ENCODE data around the gene FSIP1.

The FSIP1 gene

GRCh38 chr15:39720621-39721611, 61.7 kb downstream of the FSIP1 start:
- DNase-seq (ENCODE audit: low read depth in 2 of 3, low spot score in 2 of 3), result no peak

GRCh38 chr15:39720081-39720480, 62.6 kb downstream of the FSIP1 start:
- no peak for DNase-seq (ENCODE audit: low read depth in 2 of 3, low spot score in 2 of 3)

- no peak for DNase-seq (ENCODE audit: low read depth in 2 of 3, low spot score in 2 of 3)
Observed at GRCh38 chr15:39719109-39719508, 63.5 kb downstream of the FSIP1 start.

- no peak for DNase-seq (ENCODE audit: low read depth in 2 of 3, low spot score in 2 of 3)
Observed at GRCh38 chr15:39717134-39717533, 65.5 kb downstream of the FSIP1 start.

- no peak for DNase-seq (ENCODE audit: low read depth in 2 of 3, low spot score in 2 of 3)
Observed at GRCh38 chr15:39714251-39714650, 68.4 kb downstream of the FSIP1 start.

GRCh38 chr15:39713846-39714245, 68.8 kb downstream of the FSIP1 start:
- no peak for DNase-seq (ENCODE audit: low read depth in 2 of 3, low spot score in 2 of 3)

GRCh38 chr15:39710681-39711080, 72.0 kb downstream of the FSIP1 start:
- no peak for DNase-seq (ENCODE audit: low read depth in 2 of 3, low spot score in 2 of 3)

- no peak for DNase-seq (ENCODE audit: low read depth in 2 of 3, low spot score in 2 of 3)
Observed at GRCh38 chr15:39709941-39710340, 72.7 kb downstream of the FSIP1 start.

GRCh38 chr15:39706206-39706605, 76.4 kb downstream of the FSIP1 start:
- DNase-seq (ENCODE audit: low read depth in 2 of 3, low spot score in 2 of 3), result no peak

GRCh38 chr15:39704689-39705088, 78.0 kb downstream of the FSIP1 start:
- no peak for DNase-seq (ENCODE audit: low read depth in 2 of 3, low spot score in 2 of 3)

- DNase-seq (ENCODE audit: low read depth in 2 of 3, low spot score in 2 of 3), result no peak
Observed at GRCh38 chr15:39704235-39704634, 78.4 kb downstream of the FSIP1 start.

- DNase-seq (ENCODE audit: low read depth in 2 of 3, low spot score in 2 of 3), result no peak
Observed at GRCh38 chr15:39701988-39702387, 80.7 kb downstream of the FSIP1 start.

- DNase-seq (ENCODE audit: low read depth in 2 of 3, low spot score in 2 of 3), result no peak
Observed at GRCh38 chr15:39700375-39700700, 82.3 kb downstream of the FSIP1 start.

GRCh38 chr15:39699516-39700374, 82.9 kb downstream of the FSIP1 start:
- DNase-seq (ENCODE audit: low read depth in 2 of 3, low spot score in 2 of 3), result no peak

GRCh38 chr15:39698444-39699390, 83.9 kb downstream of the FSIP1 start:
- DNase-seq (ENCODE audit: low read depth in 2 of 3, low spot score in 2 of 3), result no peak

GRCh38 chr15:39697509-39697908, 85.1 kb downstream of the FSIP1 start:
- no peak for DNase-seq (ENCODE audit: low read depth in 2 of 3, low spot score in 2 of 3)

- no peak for DNase-seq (ENCODE audit: low read depth in 2 of 3, low spot score in 2 of 3)
Observed at GRCh38 chr15:39695793-39696192, 86.8 kb downstream of the FSIP1 start.

GRCh38 chr15:39692356-39693327, 90.0 kb downstream of the FSIP1 start:
- DNase-seq (ENCODE audit: low read depth in 2 of 3, low spot score in 2 of 3), result no peak

GRCh38 chr15:39690881-39691634, 91.6 kb downstream of the FSIP1 start:
- DNase-seq (ENCODE audit: low read depth in 2 of 3, low spot score in 2 of 3), result no peak
